Stimulated activated CD8-positive, alpha-beta memory T cell treated with anti-CD3 and anti-CD28 coated beads, Interleukin-7, amount 100 ng/mL, for 1 hour (primary cell): ENCODE results near the gene STC2.
"Not testable (repeated sequence)": the region's sequence is repeated elsewhere in the genome, so short reads cannot be mapped to it uniquely, and the experiment has no call there.

Experiments
- DNase-seq, 2 donors: peaks; one replicate each; pipeline ENCODE4 v3.0.0-alpha.2; 2020; ENCODE audit warnings: low read depth in 2 of 2

STC2 gene

GRCh38 chr5:173296737-173297676 lies 31.2 kb downstream of the STC2 start:
- DNase-seq, result no peak

- no peak for DNase-seq
Measured at GRCh38 chr5:173295796-173296195, 32.4 kb downstream of the STC2 start.

GRCh38 chr5:173294673-173295320 lies 33.4 kb downstream of the STC2 start:
- DNase-seq, result no peak

GRCh38 chr5:173293817-173294672 lies 34.2 kb downstream of the STC2 start:
- DNase-seq, result peak; percentile 13 to 34

- DNase-seq, result no peak
Measured at GRCh38 chr5:173291722-173292658, 36.2 kb downstream of the STC2 start.

- DNase-seq, result no peak
Measured at GRCh38 chr5:173290477-173291131, 37.6 kb downstream of the STC2 start.

- no peak for DNase-seq
Measured at GRCh38 chr5:173289372-173289771, 38.8 kb downstream of the STC2 start.

- DNase-seq, result no peak
Measured at GRCh38 chr5:173288632-173289031, 39.6 kb downstream of the STC2 start.

GRCh38 chr5:173287086-173287485 lies 41.1 kb downstream of the STC2 start:
- no peak for DNase-seq

- DNase-seq, result not testable (repeated sequence)
Measured at GRCh38 chr5:173284343-173284958, 43.8 kb downstream of the STC2 start.

GRCh38 chr5:173283318-173284288 lies 44.6 kb downstream of the STC2 start:
- peak; percentile 23 to 30 for DNase-seq

GRCh38 chr5:173282916-173283315 lies 45.3 kb downstream of the STC2 start:
- no peak for DNase-seq

- DNase-seq, result no peak
Measured at GRCh38 chr5:173281910-173282309, 46.3 kb downstream of the STC2 start.

- no peak for DNase-seq
Measured at GRCh38 chr5:173279166-173279565, 49.0 kb downstream of the STC2 start.

GRCh38 chr5:173278641-173279040 lies 49.6 kb downstream of the STC2 start:
- DNase-seq, result no peak

GRCh38 chr5:173278172-173278571 lies 50.0 kb downstream of the STC2 start:
- no peak for DNase-seq

GRCh38 chr5:173274771-173275170 lies 53.4 kb downstream of the STC2 start:
- no peak for DNase-seq

- no peak for DNase-seq
Measured at GRCh38 chr5:173271419-173271818, 56.8 kb downstream of the STC2 start.
